Esophagus squamous epithelium (tissue), 4 donors: ENCODE measurements around the gene EIF2A.
A peak's percentile ranks its signal among the peaks of the same experiment; 100 is the strongest.

Source experiments
- CTCF ChIP-seq, 6 experiments: fragments of 450-650 bp in 4 of 6; fragments of 200-600 bp in 2 of 6; sonication (generic) in 2 of 6; IDR thresholded peaks; one replicate each; pipeline ENCODE4 v1.5.1; 2016 to 2019; ENCODE audit warnings: antibody characterized with exemption in 6 of 6, mild to moderate bottlenecking in 4 of 6, moderate library complexity in 4 of 6
- POLR2A ChIP-seq, 4 donors: fragments of 450-650 bp; IDR thresholded peaks; one replicate each; pipeline ENCODE4 v1.6.1; 2017; ENCODE audit warnings: antibody characterized with exemption in 4 of 4, mild to moderate bottlenecking in 4 of 4, moderate library complexity in 3 of 4

DNA sequence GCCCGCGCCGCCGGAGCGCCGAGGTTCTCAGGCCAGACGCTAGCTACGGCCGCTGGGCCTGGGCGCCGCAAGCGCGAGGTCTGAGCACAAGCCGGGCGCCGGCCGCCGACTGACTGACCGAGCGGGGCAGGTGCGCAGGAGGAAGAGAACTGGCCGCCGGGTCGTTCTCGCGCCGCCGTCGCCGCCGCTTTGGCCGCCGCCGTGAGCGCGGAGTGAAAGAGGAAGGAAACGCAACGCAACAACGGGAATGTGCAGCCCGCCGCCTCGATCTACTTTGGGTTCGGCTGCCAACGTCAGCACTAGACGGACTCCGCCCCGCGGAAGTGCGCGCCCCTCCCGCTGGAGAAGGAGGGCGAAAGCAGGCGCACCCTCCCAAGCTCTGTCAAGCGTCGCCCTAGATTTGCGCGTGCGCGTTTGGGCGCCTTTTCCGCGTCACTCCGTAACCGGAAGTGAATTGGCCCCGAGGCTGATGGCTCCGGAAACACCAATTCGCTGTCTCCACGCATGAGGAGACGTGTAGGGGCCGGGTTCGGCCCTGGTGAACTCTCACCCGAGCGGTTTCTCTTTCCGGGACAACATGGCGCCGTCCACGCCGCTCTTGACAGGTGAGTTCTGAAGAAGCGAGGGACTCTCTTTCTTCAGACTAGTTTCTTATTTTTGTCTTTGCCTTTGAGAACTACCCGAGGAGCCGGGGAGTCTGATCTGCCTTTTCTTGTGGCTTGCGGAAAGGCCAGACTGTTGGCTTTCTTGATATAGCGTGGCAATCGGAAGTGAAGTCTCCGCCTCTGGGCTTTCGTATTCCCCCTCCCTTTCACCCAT, at the start of gene EIF2A, which contains the start of gene SERP1:
- TF ChIP-seq CTCF (IDR thresholded peaks at IDR 0.05) (peak in 2 of 6 experiments; percentile 4 to 14), POLR2A (IDR thresholded peaks at IDR 0.05) (peak; percentile 46 to 99 (median 94))
